ENCODE measurements around the gene BRD9. TPM values are rescaled to one million over a fixed set of nuclear protein-coding genes. Genes with fewer than 3 reads are reported as not detected.

BRD9 gene
- total RNA-seq, 4 donors from 2014 or later = 19.6 to 29.9 (median 25.2) TPM

DNA sequence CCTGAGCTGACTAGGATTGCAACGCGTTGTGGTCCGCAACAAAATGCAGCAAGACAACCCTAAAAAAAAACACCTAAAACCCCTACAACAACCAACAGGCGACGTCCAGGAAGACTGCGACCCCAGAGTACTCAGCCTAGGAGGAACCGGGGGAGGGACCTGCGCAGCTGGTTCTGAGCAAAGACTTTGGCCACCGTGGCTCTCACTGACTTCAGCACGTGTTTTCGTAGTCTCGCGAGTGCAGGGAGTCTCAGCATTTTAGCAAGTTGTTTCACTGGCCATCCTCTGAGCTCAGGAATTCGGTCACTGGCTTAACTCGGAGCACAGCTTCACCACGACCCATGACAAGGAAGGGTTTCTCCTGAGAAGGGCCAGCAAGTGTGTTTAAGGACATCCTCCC, 33.2 kb downstream of the BRD9 start:
- Histone ChIP-seq H3K36me3 (peaks cover 12 to 16% of the 10 kb centered on the region in 2 donors), H3K27ac (no peak overlapping the region), H3K9me3 (no peaks in the 10 kb centered on the region), H3K4me3 (replicated peaks in 1 of 3) (no peak overlapping the region), H3K27me3 (no peaks in the 10 kb centered on the region), H3K4me1 (no peaks in the 10 kb centered on the region)
- 55 to 57% methylated on average over 16 of the region's 16 CpGs for WGBS, 2 donors
- TF ChIP-seq, protein P1, sequence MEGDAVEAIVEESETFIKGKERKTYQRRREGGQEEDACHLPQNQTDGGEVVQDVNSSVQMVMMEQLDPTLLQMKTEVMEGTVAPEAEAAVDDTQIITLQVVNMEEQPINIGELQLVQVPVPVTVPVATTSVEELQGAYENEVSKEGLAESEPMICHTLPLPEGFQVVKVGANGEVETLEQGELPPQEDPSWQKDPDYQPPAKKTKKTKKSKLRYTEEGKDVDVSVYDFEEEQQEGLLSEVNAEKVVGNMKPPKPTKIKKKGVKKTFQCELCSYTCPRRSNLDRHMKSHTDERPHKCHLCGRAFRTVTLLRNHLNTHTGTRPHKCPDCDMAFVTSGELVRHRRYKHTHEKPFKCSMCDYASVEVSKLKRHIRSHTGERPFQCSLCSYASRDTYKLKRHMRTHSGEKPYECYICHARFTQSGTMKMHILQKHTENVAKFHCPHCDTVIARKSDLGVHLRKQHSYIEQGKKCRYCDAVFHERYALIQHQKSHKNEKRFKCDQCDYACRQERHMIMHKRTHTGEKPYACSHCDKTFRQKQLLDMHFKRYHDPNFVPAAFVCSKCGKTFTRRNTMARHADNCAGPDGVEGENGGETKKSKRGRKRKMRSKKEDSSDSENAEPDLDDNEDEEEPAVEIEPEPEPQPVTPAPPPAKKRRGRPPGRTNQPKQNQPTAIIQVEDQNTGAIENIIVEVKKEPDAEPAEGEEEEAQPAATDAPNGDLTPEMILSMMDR (IDR thresholded peaks at IDR 0.05) = no peak
- TF ChIP-seq POLR2A (IDR thresholded peaks at IDR 0.05) = no peak
- no peak for DNase-seq
- intact Hi-C loops (cut with DNase I) = no loop called here

DNA sequence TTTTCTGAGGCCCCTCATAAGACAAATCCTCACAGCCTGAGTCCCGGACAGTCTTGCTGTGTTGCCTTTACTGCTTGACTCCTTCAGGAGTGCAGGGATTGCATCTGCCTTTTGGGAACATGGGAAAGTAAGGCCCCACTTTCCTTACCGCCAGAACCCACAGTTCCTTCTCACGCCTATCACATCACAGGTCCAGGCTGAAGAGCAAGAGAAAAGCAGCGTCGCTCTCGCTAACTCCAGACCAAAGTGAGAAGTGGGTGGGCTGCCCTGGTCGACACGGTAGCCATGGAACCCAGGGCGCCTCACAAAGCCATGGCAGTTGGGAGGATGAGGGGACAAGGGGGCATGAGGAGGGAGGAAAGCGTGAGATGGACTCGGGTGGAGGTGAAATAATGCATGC, 33.9 kb downstream of the BRD9 start:
- H3K9me3 ChIP-seq = no peaks in the 10 kb centered on the region
- no peaks in the 10 kb centered on the region for H3K27me3 ChIP-seq
- intact Hi-C loops (cut with DNase I) = no loop called here
- peaks cover 7 to 10% of the 10 kb centered on the region in 2 donors for H3K36me3 ChIP-seq
- no peak for DNase-seq
- no peak for TF ChIP-seq POLR2A (IDR thresholded peaks at IDR 0.05)
- TF ChIP-seq, protein P1 (IDR thresholded peaks at IDR 0.05) = no peak
- H3K4me1 ChIP-seq = no peaks in the 10 kb centered on the region
- no peak overlapping the region for H3K4me3 ChIP-seq (replicated peaks in 1 of 3)
- WGBS, 2 donors = 87 to 91% methylated on average over 11 of the region's 11 CpGs
- no peak overlapping the region for H3K27ac ChIP-seq

DNA sequence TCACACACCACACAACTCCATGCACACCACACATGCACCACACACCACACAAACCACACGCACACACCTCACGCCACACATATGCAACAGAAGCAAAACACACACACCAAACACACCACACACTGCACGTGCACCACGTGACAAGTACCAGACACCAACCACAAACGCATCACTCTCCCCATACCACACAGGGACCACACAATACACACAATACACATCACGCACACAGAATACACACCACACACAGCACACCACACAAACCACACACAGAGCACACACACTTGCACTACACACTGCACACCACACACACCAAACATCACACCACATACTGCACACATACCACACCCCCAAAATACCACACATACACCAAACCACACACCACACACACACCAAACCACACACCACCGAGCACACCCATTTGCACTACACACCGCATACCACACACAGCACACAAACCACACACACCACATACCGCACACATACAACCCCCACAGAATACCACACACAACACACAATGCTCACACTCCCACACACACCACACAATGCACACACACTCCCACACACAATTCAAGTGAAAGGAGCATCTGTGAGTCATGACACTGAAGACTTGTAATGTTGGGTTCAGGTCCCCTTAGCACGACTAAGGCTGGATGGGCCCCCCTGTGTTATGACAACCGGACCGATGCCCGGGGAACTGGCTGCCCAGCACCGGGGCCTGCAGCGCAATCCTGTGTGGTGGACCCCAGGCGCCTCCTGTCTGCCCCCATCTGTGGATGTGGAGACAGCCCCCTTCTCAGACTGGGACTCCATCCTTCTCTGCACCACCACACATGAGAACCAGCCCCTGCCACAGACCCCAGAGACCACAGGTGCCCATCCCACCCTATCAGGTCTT, 35.8 kb downstream of the BRD9 start:
- no peaks in the 10 kb centered on the region for H3K36me3 ChIP-seq
- H3K4me3 ChIP-seq (replicated peaks in 1 of 3) = no peak overlapping the region
- TF ChIP-seq, protein P1 (IDR thresholded peaks at IDR 0.05) = no peak
- no peak for TF ChIP-seq POLR2A (IDR thresholded peaks at IDR 0.05)
- WGBS, 2 donors = 89 to 92% methylated on average over 9 to 16 of the region's 16 CpGs
- H3K9me3 ChIP-seq = no peaks in the 10 kb centered on the region
- no peaks in the 10 kb centered on the region for H3K27me3 ChIP-seq
- intact Hi-C loops (cut with DNase I) = no loop called here
- no peaks in the 10 kb centered on the region for H3K4me1 ChIP-seq
- no peak overlapping the region for H3K27ac ChIP-seq
- no peak for DNase-seq

- Histone ChIP-seq H3K9me3 (no peaks in the 10 kb centered on the region), H3K27ac (no peak overlapping the region), H3K4me3 (replicated peaks in 1 of 3) (no peak overlapping the region), H3K4me1 (no peaks in the 10 kb centered on the region), H3K36me3 (no peaks in the 10 kb centered on the region), H3K27me3 (no peaks in the 10 kb centered on the region)
- intact Hi-C loops (cut with DNase I) = no loop called here
- 77 to 80% methylated on average over 21 of the region's 21 CpGs for WGBS, 2 donors
- no peak for TF ChIP-seq POLR2A (IDR thresholded peaks at IDR 0.05)
- TF ChIP-seq, protein P1 (IDR thresholded peaks at IDR 0.05) = no peak
- no peak for DNase-seq
Observed at GRCh38 chr5:855771-856530, 36.6 kb downstream of the BRD9 start.

All from thyroid gland (tissue), 4 donors.